Heart left ventricle (tissue), 13 donors: ENCODE results near the gene INO80C.

ENCODE experiments used
- CTCF ChIP-seq, 12 donors: fragments of 200-600 bp; sonication (generic) in 4 of 12; IDR thresholded peaks; one replicate each; pipeline versions ENCODE4 v1.5.0 to v1.8.0; 2018 to 2022; ENCODE audit warnings: antibody characterized with exemption in 12 of 12, mild to moderate bottlenecking in 5 of 12
- POLR2A ChIP-seq, 2 donors: fragments of 450-650 bp; IDR thresholded peaks; one replicate each; pipeline ENCODE4 v1.6.1; 2017; ENCODE audit warnings: antibody characterized with exemption in 2 of 2, mild to moderate bottlenecking in 2 of 2, moderate library complexity in 2 of 2
- donor health status: ischemic (EF 13 %, LVEDD 7.1; RV severe dilation, severe dysfunction).
- donor health status: DM: no; HTN: yes; CAD: no.
- donor health status: DM: no; HTN: no; CAD: no.
- donor health status: ischemic (EF 25% LVEDD 6.9; RV normal size, moderate dysfunction).
- donor health status: ischemic (EF 25% LVEDD 5.7; RV mildly dilated, moderate dysfunction).
- donor health status: ischemic (EF 35%, LVEDD 5.7; RV mildly dilated, moderate dysfunction).
- donor health status: nonischemic (EF 11% LVEDD 7.7; RV severe dilation, severe dysfunction).
- donor health status: DM: yes; HTN: yes; CAD: no.
- donor health status: PGD.
- donor health status: ischemic (EF 29% LVEDD 5.4; RV normal size, mild dysfunction).
- donor health status: nonischemic (EF 23%, LVEDD 6.1; RV moderate dilation, normal function).

- TF ChIP-seq POLR2A (IDR thresholded peaks at IDR 0.05) = no peak
- no peak for TF ChIP-seq CTCF (IDR thresholded peaks at IDR 0.05)
Measured at GRCh38 chr18:35431374-35431741, 66.4 kb downstream of the INO80C start.
